NCI-H1694 treated with DMSO at 0.1 percent for 48 hours (cell line): Measurements from ENCODE around the gene IGSF22.

ENCODE experiments used
- DNase-seq: peaks from one replicate; lab custom pipeline; 2025; lab: John Stamatoyannopoulos, UW

The IGSF22 gene

GRCh38 chr11:18743900-18744514, 18.0 kb upstream of the IGSF22 start:
- DNase-seq = no peak

GRCh38 chr11:18743365-18743764, 17.4 kb upstream of the IGSF22 start:
- no peak for DNase-seq

DNA sequence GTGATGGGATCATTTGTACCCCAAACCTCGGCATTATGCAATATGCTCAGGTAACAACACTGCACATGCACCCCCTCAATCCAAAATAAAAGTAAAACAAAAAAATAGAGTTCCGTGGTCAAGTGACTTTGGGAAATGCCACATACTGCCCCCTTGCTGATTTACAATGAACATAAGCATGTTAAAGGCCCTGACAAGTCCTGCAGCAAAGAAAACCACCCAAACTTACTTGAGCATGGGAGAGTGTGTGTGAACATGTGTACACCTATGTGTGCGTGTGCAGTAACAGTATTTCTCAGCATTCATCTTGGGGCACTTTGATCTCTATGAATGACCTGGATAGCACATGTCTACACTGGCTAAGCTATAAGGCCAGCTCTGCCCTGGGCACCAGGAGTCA, 15.8 kb upstream of the IGSF22 start:
- DNase-seq = no peak

- DNase-seq = no peak
These were observed 13.7 kb upstream of the IGSF22 start for GRCh38 chr11:18739685-18740084.

- DNase-seq = no peak
These were observed 11.7 kb upstream of the IGSF22 start for GRCh38 chr11:18737642-18738041.

GRCh38 chr11:18736590-18737148, 10.7 kb upstream of the IGSF22 start:
- no peak for DNase-seq

- DNase-seq = no peak
These were observed 7.2 kb upstream of the IGSF22 start for GRCh38 chr11:18733202-18733601.

DNA sequence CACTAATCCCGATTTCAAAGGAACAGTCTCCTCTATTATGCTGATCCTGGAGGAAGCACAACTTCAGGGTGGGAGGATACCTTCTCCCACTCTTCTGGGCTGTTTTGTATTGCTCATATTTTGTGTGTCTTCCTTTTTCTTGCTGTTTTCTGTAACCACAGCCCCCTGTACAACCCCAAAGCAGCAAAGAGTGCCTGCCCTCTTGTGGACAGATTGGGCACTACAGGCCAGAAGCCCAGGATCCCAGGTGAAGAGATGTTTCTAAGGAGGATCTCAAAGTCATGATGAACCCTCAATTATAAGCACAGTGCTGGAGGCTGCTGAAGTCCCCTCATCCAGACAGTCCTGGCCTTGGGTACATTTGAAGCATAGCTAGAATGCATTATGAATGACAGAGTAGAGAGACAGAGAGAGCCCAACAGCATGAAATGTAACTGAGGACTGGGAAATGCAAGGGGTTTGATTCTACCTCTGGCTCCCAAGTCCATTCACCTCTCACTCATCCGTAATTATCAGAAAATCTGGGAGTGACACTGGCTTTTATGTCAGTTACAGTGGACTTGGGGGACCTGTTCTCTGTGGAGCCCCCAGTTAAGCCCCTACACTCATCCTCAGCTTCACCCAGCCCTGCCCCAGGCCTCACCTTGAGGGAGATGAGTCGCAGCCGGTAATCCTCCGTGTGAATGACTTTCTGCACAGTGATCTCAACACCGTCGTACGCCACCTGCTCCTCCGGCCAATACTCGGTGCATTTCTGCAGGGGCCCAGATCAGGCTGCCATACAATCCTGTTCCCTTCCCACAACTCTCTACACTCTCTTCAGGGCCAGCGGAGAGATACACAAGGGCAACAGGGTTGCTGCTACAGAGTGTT, 6.2 kb upstream of the IGSF22 start:
- peak; percentile 1 for DNase-seq

DNA sequence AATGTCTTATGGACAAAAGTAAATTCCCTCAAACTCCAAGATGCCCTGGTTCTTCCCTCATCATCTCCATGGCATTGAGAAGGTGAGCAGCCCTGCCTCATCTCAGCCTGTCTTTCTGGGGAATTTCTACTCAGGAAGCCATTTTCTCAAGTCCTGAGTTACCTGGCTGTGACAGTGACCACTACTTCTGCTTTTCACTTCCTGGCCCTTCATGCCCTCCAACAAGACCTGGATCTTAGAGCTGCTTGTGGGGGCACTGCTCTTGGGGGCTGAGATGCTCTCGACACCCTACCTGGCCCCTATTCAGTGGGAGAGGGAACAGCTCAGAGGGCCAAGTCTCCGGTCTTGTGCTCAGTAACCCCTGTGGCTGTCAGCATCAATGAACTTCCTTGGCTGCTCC, 5.5 kb upstream of the IGSF22 start:
- DNase-seq = no peak

GRCh38 chr11:18730020-18730419, 4.0 kb upstream of the IGSF22 start:
- DNase-seq = no peak

DNA sequence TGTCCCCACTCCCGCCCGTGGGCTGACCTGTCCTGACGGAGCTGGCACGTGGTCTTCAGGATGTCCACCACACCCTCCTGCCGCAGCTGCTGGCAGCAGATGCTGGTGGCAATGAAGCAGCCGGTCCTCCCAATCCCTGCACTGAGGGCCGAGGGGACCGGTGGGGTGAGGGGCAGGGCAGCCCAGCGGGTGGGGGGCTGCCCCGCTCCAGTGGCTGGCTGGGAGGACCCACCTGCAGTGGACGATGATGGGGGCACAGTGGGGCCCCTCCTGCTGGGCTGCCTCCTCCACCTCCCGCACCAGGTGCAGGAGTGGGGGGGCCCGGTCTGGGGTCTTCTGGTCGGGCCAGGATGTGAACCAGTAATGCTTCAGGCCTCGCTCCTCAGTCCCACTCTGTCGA, 3.4 kb upstream of the IGSF22 start:
- no peak for DNase-seq

GRCh38 chr11:18728658-18729057, 2.7 kb upstream of the IGSF22 start:
- no peak for DNase-seq

- no peak for DNase-seq
These were observed 1.7 kb upstream of the IGSF22 start for GRCh38 chr11:18727479-18728236.

DNA sequence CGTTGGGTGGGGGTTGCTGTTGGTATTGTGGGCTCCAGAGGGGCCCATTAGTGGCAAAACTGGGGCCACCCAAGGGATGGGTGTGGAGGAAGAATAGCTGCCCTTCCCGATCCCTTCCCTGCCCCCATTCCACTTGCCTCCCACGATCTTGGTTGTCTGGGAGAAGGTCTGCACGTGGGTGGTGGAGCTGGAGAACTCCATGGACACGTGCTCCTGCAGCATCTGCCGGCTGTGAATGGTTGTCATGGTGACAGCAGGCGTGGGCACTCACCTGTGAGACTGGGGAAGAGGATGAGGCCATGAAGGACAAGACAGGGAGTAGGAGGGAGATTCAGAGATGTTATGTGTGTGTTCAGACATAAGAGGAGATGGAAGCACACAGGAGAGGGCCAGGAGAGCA, 2.0 kb downstream of the IGSF22 start:
- DNase-seq = no peak

GRCh38 chr11:18722293-18722637, 3.7 kb downstream of the IGSF22 start:
- no peak for DNase-seq

DNA sequence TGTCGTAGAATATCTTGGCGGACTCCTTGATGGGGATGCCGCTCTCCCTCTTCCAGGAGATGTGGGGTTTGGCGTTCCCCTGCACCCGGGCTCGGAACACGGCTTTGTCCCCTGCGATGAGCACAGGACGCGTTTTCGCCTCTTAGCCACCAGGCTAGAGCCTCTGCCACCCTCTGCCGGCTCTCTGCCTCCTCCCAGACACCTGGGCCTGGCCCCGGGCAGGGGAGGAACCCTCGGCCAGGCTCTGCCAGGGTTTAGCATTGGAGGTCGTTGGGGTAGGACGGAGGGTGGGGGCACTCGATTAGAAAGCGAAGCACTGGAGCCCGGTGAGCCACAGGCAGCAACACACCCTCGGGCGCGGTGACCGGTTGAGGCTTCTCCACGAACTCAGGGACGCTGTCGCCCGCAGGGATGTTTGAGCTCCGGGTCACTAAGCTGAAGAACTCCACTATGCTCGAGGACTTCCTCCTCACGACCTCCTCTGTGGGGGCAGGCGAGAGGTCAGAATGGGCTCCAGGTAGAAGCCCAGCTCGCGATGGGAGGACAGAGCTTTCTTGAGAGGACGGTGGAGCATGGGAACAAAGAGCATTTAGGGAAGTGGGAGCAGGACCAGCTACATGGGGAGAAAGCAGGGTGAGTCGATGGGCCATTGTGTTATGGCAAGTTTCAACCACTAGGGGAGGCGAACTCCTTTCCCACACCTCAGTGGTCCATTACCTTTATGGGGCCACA, 4.3 kb downstream of the IGSF22 start:
- peak; percentile 21 for DNase-seq

GRCh38 chr11:18720808-18721560, 5.0 kb downstream of the IGSF22 start:
- peak; percentile 15 for DNase-seq

GRCh38 chr11:18720091-18720807, 5.7 kb downstream of the IGSF22 start:
- DNase-seq = no peak

- DNase-seq = no peak
These were observed 10.5 kb downstream of the IGSF22 start for GRCh38 chr11:18715476-18715875.

- no peak for DNase-seq
These were observed 11.6 kb downstream of the IGSF22 start for GRCh38 chr11:18714443-18714780.
